ENCODE results near the gene DAPK1.

Gene DAPK1

GRCh38 chr9:87673446-87674120 lies 175.9 kb downstream of the DAPK1 start:
- no peak for DNase-seq

- DNase-seq = no peak
Measured at GRCh38 chr9:87674565-87675299, 177.1 kb downstream of the DAPK1 start.

- no peak for DNase-seq
Measured at GRCh38 chr9:87675906-87676515, 178.3 kb downstream of the DAPK1 start.

GRCh38 chr9:87676976-87677775 lies 179.5 kb downstream of the DAPK1 start:
- peak; percentile 90 to 95 for DNase-seq

- no peak for DNase-seq
Measured at GRCh38 chr9:87677776-87678587, 180.3 kb downstream of the DAPK1 start.

GRCh38 chr9:87678650-87679355 lies 181.1 kb downstream of the DAPK1 start:
- peak; percentile 45 to 49 for DNase-seq

GRCh38 chr9:87681271-87682061 lies 183.8 kb downstream of the DAPK1 start:
- no peak for DNase-seq

- no peak for DNase-seq
Measured at GRCh38 chr9:87682085-87682484, 184.4 kb downstream of the DAPK1 start.

GRCh38 chr9:87682618-87683017 lies 185.0 kb downstream of the DAPK1 start:
- DNase-seq = no peak

GRCh38 chr9:87683751-87684626 lies 186.3 kb downstream of the DAPK1 start:
- DNase-seq = no peak

- DNase-seq = peak in 1 of 2 experiments; percentile 16
Measured at GRCh38 chr9:87684627-87685219, 187.1 kb downstream of the DAPK1 start.

GRCh38 chr9:87685441-87685840 lies 187.8 kb downstream of the DAPK1 start:
- DNase-seq = peak in 1 of 2 experiments; percentile 10

- DNase-seq = peak; percentile 39 to 72
Measured at GRCh38 chr9:87685871-87686519, 188.3 kb downstream of the DAPK1 start.

- no peak for DNase-seq
Measured at GRCh38 chr9:87686520-87687090, 188.9 kb downstream of the DAPK1 start.

GRCh38 chr9:87687207-87687606 lies 189.5 kb downstream of the DAPK1 start:
- no peak for DNase-seq

GRCh38 chr9:87694236-87694755 lies 196.6 kb downstream of the DAPK1 start:
- no peak for DNase-seq

- DNase-seq = no peak
Measured at GRCh38 chr9:87695523-87695922, 197.9 kb downstream of the DAPK1 start.

- DNase-seq = no peak
Measured at GRCh38 chr9:87696641-87697040, 199.0 kb downstream of the DAPK1 start.
